ENCODE data around the gene KDM4F.

GRCh38 chr11:95028357-95028756 lies 20.9 kb upstream of the KDM4F start:
- TF ChIP-seq, protein P1, sequence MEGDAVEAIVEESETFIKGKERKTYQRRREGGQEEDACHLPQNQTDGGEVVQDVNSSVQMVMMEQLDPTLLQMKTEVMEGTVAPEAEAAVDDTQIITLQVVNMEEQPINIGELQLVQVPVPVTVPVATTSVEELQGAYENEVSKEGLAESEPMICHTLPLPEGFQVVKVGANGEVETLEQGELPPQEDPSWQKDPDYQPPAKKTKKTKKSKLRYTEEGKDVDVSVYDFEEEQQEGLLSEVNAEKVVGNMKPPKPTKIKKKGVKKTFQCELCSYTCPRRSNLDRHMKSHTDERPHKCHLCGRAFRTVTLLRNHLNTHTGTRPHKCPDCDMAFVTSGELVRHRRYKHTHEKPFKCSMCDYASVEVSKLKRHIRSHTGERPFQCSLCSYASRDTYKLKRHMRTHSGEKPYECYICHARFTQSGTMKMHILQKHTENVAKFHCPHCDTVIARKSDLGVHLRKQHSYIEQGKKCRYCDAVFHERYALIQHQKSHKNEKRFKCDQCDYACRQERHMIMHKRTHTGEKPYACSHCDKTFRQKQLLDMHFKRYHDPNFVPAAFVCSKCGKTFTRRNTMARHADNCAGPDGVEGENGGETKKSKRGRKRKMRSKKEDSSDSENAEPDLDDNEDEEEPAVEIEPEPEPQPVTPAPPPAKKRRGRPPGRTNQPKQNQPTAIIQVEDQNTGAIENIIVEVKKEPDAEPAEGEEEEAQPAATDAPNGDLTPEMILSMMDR (tag by site-specific recombination; IDR thresholded peaks at IDR 0.05), result no peak
- TF ChIP-seq RBAK (tag by site-specific recombination; IDR thresholded peaks at IDR 0.05), result no peak
- no peak for TF ChIP-seq ZNF133 (tag by site-specific recombination; IDR thresholded peaks at IDR 0.05)
- TF ChIP-seq, protein P2, sequence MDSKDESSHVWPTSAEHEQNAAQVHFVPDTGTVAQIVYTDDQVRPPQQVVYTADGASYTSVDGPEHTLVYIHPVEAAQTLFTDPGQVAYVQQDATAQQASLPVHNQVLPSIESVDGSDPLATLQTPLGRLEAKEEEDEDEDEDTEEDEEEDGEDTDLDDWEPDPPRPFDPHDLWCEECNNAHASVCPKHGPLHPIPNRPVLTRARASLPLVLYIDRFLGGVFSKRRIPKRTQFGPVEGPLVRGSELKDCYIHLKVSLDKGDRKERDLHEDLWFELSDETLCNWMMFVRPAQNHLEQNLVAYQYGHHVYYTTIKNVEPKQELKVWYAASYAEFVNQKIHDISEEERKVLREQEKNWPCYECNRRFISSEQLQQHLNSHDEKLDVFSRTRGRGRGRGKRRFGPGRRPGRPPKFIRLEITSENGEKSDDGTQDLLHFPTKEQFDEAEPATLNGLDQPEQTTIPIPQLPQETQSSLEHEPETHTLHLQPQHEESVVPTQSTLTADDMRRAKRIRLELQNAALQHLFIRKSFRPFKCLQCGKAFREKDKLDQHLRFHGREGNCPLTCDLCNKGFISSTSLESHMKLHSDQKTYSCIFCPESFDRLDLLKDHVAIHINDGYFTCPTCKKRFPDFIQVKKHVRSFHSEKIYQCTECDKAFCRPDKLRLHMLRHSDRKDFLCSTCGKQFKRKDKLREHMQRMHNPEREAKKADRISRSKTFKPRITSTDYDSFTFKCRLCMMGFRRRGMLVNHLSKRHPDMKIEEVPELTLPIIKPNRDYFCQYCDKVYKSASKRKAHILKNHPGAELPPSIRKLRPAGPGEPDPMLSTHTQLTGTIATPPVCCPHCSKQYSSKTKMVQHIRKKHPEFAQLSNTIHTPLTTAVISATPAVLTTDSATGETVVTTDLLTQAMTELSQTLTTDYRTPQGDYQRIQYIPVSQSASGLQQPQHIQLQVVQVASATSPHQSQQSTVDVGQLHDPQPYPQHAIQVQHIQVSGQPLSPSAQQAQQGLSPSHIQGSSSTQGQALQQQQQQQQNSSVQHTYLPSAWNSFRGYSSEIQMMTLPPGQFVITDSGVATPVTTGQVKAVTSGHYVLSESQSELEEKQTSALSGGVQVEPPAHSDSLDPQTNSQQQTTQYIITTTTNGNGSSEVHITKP (tag by site-specific recombination; IDR thresholded peaks at IDR 0.05), result no peak
- no peak for TF ChIP-seq PATZ1 (tag by site-specific recombination; IDR thresholded peaks at IDR 0.05)
- TF ChIP-seq ZNF76 (tag by site-specific recombination; IDR thresholded peaks at IDR 0.05; ENCODE audit: borderline replicate concordance, low read depth), result no peak
- no peak for TF ChIP-seq SETDB1 (IDR thresholded peaks at IDR 0.05; ENCODE audit: insufficient read length, low read length)
- TF ChIP-seq, protein P3, sequence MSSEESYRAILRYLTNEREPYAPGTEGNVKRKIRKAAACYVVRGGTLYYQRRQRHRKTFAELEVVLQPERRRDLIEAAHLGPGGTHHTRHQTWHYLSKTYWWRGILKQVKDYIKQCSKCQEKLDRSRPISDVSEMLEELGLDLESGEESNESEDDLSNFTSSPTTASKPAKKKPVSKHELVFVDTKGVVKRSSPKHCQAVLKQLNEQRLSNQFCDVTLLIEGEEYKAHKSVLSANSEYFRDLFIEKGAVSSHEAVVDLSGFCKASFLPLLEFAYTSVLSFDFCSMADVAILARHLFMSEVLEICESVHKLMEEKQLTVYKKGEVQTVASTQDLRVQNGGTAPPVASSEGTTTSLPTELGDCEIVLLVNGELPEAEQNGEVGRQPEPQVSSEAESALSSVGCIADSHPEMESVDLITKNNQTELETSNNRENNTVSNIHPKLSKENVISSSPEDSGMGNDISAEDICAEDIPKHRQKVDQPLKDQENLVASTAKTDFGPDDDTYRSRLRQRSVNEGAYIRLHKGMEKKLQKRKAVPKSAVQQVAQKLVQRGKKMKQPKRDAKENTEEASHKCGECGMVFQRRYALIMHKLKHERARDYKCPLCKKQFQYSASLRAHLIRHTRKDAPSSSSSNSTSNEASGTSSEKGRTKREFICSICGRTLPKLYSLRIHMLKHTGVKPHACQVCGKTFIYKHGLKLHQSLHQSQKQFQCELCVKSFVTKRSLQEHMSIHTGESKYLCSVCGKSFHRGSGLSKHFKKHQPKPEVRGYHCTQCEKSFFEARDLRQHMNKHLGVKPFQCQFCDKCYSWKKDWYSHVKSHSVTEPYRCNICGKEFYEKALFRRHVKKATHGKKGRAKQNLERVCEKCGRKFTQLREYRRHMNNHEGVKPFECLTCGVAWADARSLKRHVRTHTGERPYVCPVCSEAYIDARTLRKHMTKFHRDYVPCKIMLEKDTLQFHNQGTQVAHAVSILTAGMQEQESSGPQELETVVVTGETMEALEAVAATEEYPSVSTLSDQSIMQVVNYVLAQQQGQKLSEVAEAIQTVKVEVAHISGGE (tag by site-specific recombination; conservative IDR thresholded peaks at IDR 0.05; ENCODE audit: low read depth), result no peak
- TF ChIP-seq ATF2 (tag by site-specific recombination; IDR thresholded peaks at IDR 0.05; ENCODE audit: low read depth), result no peak
- no peak for TF ChIP-seq SP2 (tag by site-specific recombination; IDR thresholded peaks at IDR 0.05)
- TF ChIP-seq ZNF776 (tag by site-specific recombination; IDR thresholded peaks at IDR 0.05; ENCODE audit: borderline replicate concordance), result no peak
- TF ChIP-seq REST (tag by site-specific recombination; IDR thresholded peaks at IDR 0.05), result no peak
- no peak for TF ChIP-seq ZNF146 (tag by site-specific recombination; IDR thresholded peaks at IDR 0.05)
